GM06990 (cell line): ENCODE results near the gene BTAF1.

Source experiments
- DNase-seq: peaks from one replicate; pipeline ENCODE4 v3.0.0-alpha.2; 2011; ENCODE audit not compliant: insufficient read length; ENCODE audit errors: extremely low read depth
- H3K27me3 ChIP-seq: replicated peaks from 2 replicates; pipeline ENCODE4 v1.6.0; 2011; ENCODE audit warnings: low read length; ENCODE audit not compliant: control insufficient read depth, insufficient read depth
- H3K36me3 ChIP-seq: 2 replicates; pipeline ENCODE4 v1.5.1; 2011; ENCODE audit warnings: low read length; ENCODE audit not compliant: control insufficient read depth, insufficient read depth
- H3K4me3 ChIP-seq: replicated peaks from 2 replicates; pipeline ENCODE4 v1.5.1; 2011; ENCODE audit warnings: low read depth, mild to moderate bottlenecking, control low read depth, low read length
- CTCF ChIP-seq: IDR thresholded peaks from 2 replicates; pipeline ENCODE4 v1.5.1; 2011; ENCODE audit warnings: low read length, control low read depth, mild to moderate bottlenecking, inconsistent platforms; ENCODE audit not compliant: insufficient read depth, poor library complexity, severe bottlenecking

Gene BTAF1

GRCh38 chr10:91923371-91924211 lies at the start of gene BTAF1:
TSS of gene BTAF1 (plus strand) at chr10:91923770. CDS start at chr10:91924077, 307 bp downstream.
- Histone ChIP-seq H3K36me3 (no peaks in the 10 kb centered on the region), H3K27me3 (no peaks in the 10 kb centered on the region), H3K4me3 (peak within 1 kb of the TSS; percentile 99)
- no peak for TF ChIP-seq CTCF
- peak; percentile 93 for DNase-seq

GRCh38 chr10:91875156-91875555 lies 48.4 kb upstream of the BTAF1 start:
- Histone ChIP-seq H3K36me3 (no peaks in the 10 kb centered on the region), H3K27me3 (no peaks in the 10 kb centered on the region), H3K4me3 (no peak overlapping the region)
- no peak for DNase-seq
- TF ChIP-seq CTCF = no peak

- no peaks in the 10 kb centered on the region for H3K27me3 ChIP-seq
- H3K36me3 ChIP-seq = no peaks in the 10 kb centered on the region
- TF ChIP-seq CTCF = no peak
- no peak overlapping the region for H3K4me3 ChIP-seq
- DNase-seq = no peak
These were observed 47.8 kb upstream of the BTAF1 start for GRCh38 chr10:91875779-91876178.

- H3K27me3 ChIP-seq = no peaks in the 10 kb centered on the region; the same call in 1 of the 2 replicates
- H3K36me3 ChIP-seq = no peaks in the 10 kb centered on the region
- TF ChIP-seq CTCF = no peak
- H3K4me3 ChIP-seq = no peak overlapping the region
- DNase-seq = no peak
These were observed 43.9 kb upstream of the BTAF1 start for GRCh38 chr10:91879515-91880170.

- no peak for DNase-seq
- TF ChIP-seq CTCF = no peak
- H3K27me3 ChIP-seq = no peaks in the 10 kb centered on the region; the same call in none of the 2 replicates
- no peaks in the 10 kb centered on the region for H3K36me3 ChIP-seq
- no peak overlapping the region for H3K4me3 ChIP-seq
These were observed 43.3 kb upstream of the BTAF1 start for GRCh38 chr10:91880310-91880709.
